Inflammatory macrophage treated with lipopolysaccharide for 4 hours (primary cell): Measurements from ENCODE around the gene DENND4C.
"Not testable (repeated sequence)": the region's sequence is repeated elsewhere in the genome, so short reads cannot be mapped to it uniquely, and the experiment has no call there.

Source experiments
- DNase-seq: peaks from one replicate; pipeline ENCODE4 v3.0.0-alpha.2; 2020

Gene DENND4C

DNA sequence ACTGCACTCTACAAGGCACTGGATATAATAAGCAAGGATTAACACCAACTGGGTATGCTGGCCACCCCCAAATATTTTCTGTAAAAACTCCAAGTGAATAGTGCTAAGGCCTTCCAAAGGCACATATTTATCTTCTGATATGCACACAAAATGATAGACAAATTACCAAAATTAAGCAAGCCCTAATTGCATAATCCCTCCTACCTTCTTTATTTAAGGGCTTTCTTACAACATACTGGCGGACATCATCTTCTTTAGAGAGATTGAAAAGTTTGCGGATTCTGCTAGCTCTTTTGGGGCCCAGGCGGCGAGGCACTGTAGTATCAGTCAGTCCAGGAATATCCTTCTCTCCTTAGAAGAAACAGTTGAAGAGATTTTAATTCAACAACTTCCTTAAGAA, 147.7 kb downstream of the DENND4C start:
- peak; percentile 60 for DNase-seq

DNA sequence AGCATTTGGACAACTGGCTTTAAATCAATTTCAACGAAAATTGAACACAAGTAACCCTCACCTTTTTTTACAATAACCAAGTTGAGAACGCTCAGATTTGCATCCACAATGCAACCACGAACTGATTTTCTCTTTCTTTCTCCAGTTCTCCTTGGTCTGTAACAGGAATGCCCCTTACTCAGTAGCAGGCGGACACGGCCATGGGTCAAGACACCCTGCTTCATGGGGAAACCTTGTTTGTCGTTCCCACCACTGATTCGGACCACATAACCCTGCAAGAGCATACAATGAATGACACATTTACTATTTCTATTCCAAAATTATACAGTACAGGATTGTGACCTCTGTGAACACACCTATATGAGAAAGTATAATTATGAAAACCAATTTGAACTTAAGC, 148.2 kb downstream of the DENND4C start:
- no peak for DNase-seq

GRCh38 chr9:19379283-19379682, 148.8 kb downstream of the DENND4C start:
- DNase-seq, result peak; percentile 2

- peak; percentile 26 for DNase-seq
These were observed 149.2 kb downstream of the DENND4C start for GRCh38 chr9:19379697-19380046.

- no peak for DNase-seq
These were observed 150.3 kb downstream of the DENND4C start for GRCh38 chr9:19380826-19381075.

GRCh38 chr9:19381656-19382055, 151.2 kb downstream of the DENND4C start:
- DNase-seq, result peak; percentile 2

DNA sequence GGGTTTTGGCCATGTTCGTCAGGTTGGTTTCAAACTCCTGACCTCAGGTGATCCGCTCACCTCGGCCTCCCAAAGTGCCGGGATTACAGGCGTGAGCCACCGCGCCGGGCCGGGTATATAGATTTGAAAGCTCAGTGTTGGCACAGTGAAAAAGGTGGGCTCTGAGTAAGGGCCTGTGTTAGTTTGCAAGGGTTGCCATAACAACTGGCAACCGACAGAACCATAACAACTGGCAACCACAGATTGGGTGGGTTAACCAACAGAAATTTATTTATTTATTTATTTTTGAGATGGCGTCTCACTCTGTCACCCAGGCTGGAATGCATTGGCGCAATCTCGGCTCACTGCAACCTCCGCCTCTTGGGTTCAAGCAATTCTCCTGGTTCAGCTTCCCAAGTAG, 154.7 kb downstream of the DENND4C start:
- not testable (repeated sequence) for DNase-seq

- no peak for DNase-seq
These were observed 155.5 kb downstream of the DENND4C start for GRCh38 chr9:19385786-19386501.

- DNase-seq, result no peak
These were observed 156.1 kb downstream of the DENND4C start for GRCh38 chr9:19386502-19387044.

DNA sequence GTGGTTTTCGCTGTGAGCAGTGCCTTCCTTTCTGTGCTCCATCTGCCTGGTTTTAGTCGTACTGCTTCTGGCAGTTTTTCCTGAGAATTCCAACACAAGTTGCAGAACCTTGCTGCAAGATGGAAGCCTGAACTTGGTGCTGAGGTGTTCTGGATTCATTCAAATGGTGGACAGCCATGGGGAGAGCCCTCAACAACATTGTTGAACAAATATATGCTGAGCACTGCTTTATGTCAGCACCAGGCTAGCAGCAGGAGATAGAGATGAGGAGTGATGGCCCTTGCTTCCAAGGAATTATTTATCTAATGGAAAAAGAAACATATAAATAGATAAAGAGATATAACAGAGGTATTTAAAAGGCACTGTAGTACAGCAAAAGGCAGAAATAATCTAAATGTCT, 156.8 kb downstream of the DENND4C start:
- no peak for DNase-seq

GRCh38 chr9:19389539-19389938, 159.0 kb downstream of the DENND4C start:
- DNase-seq, result not testable (repeated sequence)

- no peak for DNase-seq
These were observed 167.4 kb downstream of the DENND4C start for GRCh38 chr9:19397845-19398244.

GRCh38 chr9:19403231-19403630, 172.7 kb downstream of the DENND4C start:
- DNase-seq, result not testable (repeated sequence)

DNA sequence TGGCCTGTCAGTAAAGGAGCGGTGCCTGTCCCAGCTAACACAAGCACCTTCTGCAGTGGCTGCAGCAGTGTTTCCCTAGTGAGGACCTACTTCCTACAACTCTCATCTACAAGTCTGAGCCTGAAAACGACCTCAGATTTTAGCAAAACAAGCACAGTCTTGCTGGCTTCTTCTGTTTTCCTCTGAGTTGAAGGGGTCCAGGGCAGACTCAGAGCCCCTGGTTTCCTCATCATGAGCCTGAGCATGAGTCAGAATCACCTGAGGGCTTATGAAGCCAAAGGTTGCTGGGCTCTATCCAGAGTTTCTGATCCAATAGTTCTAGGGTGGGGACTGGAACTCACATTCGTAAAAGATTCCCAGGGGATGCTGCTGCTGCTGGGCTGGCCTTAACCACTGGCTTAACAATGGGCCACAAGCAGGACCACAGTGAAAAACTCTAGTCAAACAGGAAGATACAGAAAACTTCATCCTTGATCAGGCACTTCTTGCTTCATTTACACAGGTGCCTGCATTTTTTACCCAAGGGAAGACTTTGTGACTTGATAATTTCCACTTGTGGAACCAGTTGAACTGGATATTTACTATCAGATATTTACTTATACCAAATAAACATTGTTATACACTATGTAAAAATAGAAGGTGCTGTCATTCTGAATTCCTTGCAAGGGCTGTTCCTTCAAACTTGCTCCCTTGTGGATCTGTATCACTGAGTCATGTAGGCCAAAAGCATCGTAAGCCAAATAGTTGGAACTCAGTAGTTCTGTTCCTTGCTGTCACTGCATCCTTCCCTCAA, 174.0 kb downstream of the DENND4C start:
- no peak for DNase-seq

DNA sequence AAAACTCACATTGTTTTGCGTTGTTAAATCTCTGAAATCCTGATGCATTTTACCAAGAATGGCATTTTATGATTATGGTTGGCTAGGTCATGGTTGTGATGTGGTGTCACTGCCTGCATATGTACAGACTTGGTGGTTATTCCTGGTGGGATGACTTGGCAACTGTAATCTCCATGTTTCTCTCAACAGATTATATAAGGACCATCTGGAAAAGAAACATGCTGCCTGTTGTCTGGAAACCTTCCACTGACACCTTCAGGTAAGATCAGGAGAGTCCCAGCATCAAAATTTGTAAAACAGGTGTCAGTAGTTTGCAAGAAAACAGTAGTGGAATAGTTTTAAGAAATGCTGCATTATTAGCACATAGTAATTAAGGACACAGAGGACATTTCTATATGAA, 175.3 kb downstream of the DENND4C start:
- DNase-seq, result no peak

DNA sequence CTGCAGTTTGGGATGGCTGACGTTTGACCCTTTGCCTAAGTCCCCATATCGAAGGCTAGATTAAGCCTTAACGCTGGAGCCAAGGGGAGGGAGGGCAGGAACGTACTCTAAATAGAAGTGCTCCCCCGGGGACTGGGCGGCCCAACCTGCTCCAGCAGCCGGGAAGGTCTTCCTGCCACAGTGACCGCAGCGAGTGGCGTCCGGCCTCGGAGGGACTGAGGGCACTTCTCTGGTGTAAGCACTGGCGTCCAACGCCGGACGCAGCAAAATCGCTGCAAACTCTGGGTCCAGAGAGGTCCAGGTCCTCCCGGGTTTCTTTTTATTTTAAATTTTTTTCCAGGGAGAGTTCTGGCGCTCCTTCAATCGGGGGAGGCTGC, 177.8 kb downstream of the DENND4C start:
- no peak for DNase-seq

- peak; percentile 71 for DNase-seq
These were observed 178.4 kb downstream of the DENND4C start, which contains the start of gene ACER2 for GRCh38 chr9:19408693-19409400. Gene ACER2 (plus strand): TSS chr9:19409009. CDS start chr9:19409085, 76 bp downstream.

- peak; percentile 6 for DNase-seq
These were observed 179.1 kb downstream of the DENND4C start for GRCh38 chr9:19409401-19410194.

GRCh38 chr9:19410195-19410503, 179.7 kb downstream of the DENND4C start:
- no peak for DNase-seq

GRCh38 chr9:19410594-19410993, 180.1 kb downstream of the DENND4C start:
- DNase-seq, result no peak

DNA sequence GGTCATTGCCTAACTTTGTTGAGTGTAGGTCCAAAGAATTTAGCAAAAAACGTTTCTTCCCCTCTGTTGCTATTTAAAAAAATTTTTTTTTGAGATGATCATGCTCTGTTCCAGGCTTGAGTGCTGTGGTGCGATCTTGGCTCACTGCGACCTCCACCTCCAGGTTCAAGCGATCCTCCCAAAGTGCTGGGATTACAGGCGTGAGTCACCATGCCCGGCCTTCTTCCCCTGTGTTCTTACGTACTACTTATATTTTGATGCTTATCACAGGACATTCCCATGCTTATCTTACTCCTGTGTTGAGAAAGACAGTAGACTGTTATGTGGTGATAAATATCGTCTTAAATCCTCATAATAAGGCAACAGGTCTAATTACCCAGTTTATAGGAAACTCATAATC, 180.8 kb downstream of the DENND4C start:
- DNase-seq, result no peak

- not testable (repeated sequence) for DNase-seq
These were observed 183.0 kb downstream of the DENND4C start for GRCh38 chr9:19413456-19413855.

- no peak for DNase-seq
These were observed 185.7 kb downstream of the DENND4C start for GRCh38 chr9:19416143-19416542.
